ENCODE results near the gene FBXW10B. TPM values are rescaled to one million over a fixed set of nuclear protein-coding genes. Genes with fewer than 3 reads are reported as not detected.
A peak's percentile ranks its signal among the peaks of the same experiment; 100 is the strongest.
"Not testable (repeated sequence)": the region's sequence is repeated elsewhere in the genome, so short reads cannot be mapped to it uniquely, and the experiment has no call there.

FBXW10B gene
- total and polyA plus RNA-seq, 8 donors = 0.14 to 1.4 (median 0.31) TPM; not detected in 1

DNA sequence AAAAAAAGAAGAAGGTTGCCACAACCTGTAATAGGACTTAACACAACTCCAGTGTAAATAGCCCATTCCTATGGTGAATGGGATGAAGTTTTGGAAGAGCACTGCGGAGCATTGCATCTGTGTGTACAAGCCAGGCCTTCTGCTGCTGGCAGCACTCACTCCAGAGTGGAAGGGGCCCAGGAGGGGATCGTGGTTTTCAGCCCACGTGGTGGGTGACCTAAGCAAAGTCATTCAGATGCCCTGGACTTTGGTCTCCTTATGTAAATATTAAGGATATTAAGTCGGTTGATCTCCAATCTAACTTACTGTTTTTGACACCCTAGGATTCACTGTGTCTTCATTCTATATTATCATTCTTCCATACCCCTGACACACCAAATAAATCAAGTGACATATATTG is 2.7 kb downstream of the FBXW10B start:
- intact Hi-C loops (cut with DNase I); H3K4me1 ChIP-seq; H3K36me3 ChIP-seq; H3K27me3 ChIP-seq; H3K4me3 ChIP-seq; H3K9me3 ChIP-seq; DNase-seq; ATAC-seq; FAIRE-seq; H3K27ac ChIP-seq: not testable (repeated sequence)
- 32 to 33% methylated on average over 4 of the region's 4 CpGs for WGBS, 2 donors

DNA sequence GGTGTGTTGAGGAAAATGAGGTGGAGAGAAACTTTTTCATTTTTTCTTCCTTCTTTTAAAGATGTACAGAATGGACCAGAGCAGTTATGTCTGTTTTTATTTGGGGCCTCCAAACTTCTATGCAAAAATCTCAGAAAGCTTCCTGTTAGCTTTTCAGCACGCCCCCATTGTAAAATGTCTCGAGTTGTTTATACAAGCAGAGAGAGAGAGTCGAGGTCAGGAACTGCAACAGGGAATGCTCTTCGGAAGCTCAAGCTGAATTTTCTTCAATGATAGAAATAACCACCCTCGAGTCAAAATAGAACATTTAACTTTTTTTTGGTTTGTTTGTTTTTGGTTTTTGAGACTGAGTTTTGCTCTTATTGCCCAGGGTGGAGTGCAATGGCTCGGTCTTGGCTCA is 3.7 kb downstream of the FBXW10B start:
- H3K27ac ChIP-seq; H3K4me1 ChIP-seq; H3K4me3 ChIP-seq; intact Hi-C loops (cut with DNase I); FAIRE-seq; DNase-seq; H3K36me3 ChIP-seq; H3K9me3 ChIP-seq; H3K27me3 ChIP-seq; ATAC-seq: not testable (repeated sequence)
- 72 to 76% methylated on average over 6 of the region's 6 CpGs for WGBS, 2 donors

DNA sequence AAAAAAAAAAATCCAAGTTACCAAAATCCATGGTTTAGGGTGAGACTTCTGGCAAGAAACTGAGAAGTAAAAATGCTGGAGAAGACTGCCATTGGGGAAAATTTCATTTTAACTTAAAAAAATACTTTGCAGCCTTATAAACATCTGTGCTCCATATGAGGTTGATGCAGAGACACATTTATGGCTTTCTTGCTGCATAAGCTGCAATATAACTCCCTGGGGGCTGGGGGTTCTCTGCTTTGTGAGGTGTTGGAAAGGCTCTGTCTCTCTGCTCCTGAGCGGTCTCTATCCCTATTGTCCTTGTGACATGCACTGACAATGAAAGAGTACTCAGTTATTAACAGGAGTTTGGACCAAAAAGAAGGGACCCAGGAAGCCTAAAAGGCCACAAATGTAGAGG is 6.4 kb downstream of the FBXW10B start:
- 95 to 100% methylated on average over 1 of the region's 1 CpG for WGBS, 2 donors
- DNase-seq; H3K27me3 ChIP-seq; ATAC-seq; H3K36me3 ChIP-seq; H3K9me3 ChIP-seq; H3K4me1 ChIP-seq; intact Hi-C loops (cut with DNase I); FAIRE-seq; H3K4me3 ChIP-seq; H3K27ac ChIP-seq: not testable (repeated sequence)

DNA sequence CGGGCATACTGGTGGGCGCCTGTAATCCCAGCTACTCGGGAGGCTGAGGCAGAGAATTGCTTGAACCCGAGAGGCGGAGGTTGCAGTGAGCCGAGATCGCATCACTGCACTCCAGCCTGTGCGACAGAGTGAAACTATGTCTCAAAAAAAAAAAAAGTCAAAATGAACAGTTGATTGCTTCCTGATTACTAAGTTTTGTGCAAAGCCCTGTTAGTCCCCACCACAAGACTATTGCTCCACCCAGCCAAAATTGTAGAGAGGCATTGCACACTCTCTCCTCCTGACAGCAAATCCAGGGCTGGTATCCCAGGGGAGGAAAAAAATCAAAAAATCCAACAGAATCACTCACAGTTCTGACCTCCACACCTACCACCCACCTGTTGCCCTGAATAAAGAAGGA is 26.5 kb downstream of the FBXW10B start:
- intact Hi-C loops (cut with DNase I); H3K27me3 ChIP-seq; H3K4me3 ChIP-seq; FAIRE-seq; H3K9me3 ChIP-seq; H3K36me3 ChIP-seq; H3K4me1 ChIP-seq; ATAC-seq; H3K27ac ChIP-seq; DNase-seq: not testable (repeated sequence)
- WGBS, 2 donors = 83 to 100% methylated on average over 1 to 8 of the region's 8 CpGs

DNA sequence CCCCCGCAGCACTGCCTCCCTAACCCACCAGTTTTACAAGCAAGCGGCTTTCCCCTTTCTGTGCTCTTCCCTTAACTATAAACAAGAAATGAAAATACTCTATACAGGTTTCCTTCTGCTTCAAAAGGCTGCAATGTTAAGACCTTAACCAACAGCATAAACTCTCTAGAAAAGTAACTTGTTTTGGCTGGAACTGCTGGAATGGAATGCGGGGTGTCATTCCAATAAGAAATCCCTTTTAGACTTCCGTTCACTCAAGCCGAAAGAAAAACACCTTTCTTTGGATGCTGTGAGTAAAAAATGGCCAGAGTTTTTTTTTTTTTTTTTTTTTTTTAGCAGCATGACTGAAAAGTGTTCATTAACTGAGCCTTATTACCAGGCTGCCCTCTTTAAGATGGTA is 27.5 kb downstream of the FBXW10B start:
- FAIRE-seq; H3K27me3 ChIP-seq; DNase-seq; H3K9me3 ChIP-seq; H3K36me3 ChIP-seq; ATAC-seq; intact Hi-C loops (cut with DNase I); H3K4me1 ChIP-seq; H3K4me3 ChIP-seq; H3K27ac ChIP-seq: not testable (repeated sequence)
- WGBS, 2 donors = 76 to 83% methylated on average over 5 of the region's 5 CpGs

DNA sequence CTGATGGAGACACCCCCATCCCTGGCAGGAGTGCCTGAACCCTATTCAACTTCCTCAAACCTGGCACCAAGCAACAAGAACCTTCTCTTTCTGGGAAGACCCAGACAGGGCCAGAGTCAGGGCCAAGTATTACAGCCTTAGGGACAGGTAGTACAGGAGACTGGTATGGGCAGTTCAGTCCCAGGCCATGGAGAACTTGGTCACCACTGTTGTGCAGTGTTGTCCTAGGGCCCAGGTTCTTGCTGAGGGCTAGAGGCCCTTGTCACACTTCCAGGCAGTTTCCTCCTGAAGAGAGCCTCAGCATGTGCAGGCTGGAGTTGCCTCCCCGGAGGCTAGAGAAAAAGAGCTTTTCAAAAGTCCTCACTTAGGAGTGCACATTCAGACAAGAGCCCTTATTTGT is 28.7 kb downstream of the FBXW10B start:
- ATAC-seq; H3K36me3 ChIP-seq; intact Hi-C loops (cut with DNase I); H3K4me3 ChIP-seq; H3K27me3 ChIP-seq; H3K27ac ChIP-seq; H3K4me1 ChIP-seq; DNase-seq; FAIRE-seq; H3K9me3 ChIP-seq: not testable (repeated sequence)
- WGBS, 2 donors = 85 to 95% methylated on average over 1 of the region's 1 CpG

DNA sequence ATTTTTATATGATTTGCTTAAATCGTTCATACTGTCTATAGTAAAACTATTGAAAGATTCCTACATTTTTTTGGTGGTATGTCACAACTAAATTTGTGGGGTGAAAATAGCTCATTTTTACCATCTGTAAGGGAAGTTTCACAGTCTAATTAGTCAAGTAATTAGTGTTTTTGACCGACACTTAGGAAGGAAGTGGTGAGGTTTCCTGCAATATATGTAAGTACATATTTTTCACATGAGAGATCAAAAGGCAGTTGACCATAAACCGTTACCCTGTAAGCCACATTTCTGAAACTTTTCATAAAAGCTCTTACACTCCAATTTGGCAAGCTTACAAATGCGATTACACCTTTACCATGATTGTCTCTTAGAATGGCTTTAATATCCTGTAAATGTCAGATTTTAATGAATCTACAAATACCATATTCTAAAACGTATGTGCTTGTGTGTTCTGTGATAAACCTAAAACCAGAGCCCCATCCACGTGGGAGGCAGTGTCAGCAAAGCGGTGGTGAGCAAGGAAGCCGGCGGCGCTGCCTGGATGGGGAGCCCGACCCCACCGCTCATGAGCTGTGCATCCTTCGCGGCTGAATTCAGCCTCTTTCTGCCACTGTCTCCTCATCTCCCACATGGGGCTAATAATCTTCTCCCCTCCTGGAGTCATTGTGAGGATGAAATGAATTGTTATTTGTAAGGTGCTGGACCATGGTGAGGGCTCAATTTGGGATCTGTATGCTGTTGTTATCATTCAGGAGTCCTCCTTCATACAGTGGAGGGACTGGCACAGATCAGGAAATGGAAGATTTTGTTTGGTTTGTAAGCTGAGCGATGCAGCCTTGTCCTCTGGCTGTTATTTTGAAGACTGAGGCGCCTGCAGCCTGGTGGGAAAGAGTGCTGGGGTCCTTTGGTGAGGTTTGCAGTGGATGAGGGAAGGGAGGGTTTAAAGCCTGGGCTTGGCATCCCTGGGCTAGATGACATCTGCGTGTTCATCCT is 29.7 kb downstream of the FBXW10B start:
- ATAC-seq; DNase-seq; FAIRE-seq; H3K27me3 ChIP-seq; intact Hi-C loops (cut with DNase I); H3K4me3 ChIP-seq; H3K36me3 ChIP-seq; H3K9me3 ChIP-seq; H3K27ac ChIP-seq; H3K4me1 ChIP-seq: not testable (repeated sequence)
- 67 to 73% methylated on average over 10 to 12 of the region's 17 CpGs for WGBS, 2 donors

DNA sequence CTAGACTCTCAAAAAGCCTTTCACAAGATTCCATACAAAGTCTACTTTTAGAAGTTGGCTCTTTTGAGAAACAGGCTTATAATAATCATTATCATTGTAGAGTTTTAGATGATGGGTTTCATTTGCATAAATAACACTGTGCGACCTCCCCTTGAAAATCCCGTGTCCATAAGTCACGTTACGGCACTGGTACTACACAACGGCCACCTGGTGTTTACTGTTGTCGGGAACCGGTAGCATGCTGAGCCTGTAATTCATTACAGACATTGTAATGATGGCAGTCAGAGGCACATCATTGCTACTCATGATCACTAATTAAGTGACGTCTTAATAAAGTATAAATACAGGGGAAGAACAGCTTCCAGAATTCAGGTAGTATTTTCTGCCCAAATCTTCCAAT is 31.5 kb downstream of the FBXW10B start:
- 85 to 90% methylated on average over 8 of the region's 8 CpGs for WGBS, 2 donors
- H3K27me3 ChIP-seq; H3K27ac ChIP-seq; intact Hi-C loops (cut with DNase I); H3K36me3 ChIP-seq; H3K4me1 ChIP-seq; DNase-seq; H3K4me3 ChIP-seq; H3K9me3 ChIP-seq; FAIRE-seq; ATAC-seq: not testable (repeated sequence)

DNA sequence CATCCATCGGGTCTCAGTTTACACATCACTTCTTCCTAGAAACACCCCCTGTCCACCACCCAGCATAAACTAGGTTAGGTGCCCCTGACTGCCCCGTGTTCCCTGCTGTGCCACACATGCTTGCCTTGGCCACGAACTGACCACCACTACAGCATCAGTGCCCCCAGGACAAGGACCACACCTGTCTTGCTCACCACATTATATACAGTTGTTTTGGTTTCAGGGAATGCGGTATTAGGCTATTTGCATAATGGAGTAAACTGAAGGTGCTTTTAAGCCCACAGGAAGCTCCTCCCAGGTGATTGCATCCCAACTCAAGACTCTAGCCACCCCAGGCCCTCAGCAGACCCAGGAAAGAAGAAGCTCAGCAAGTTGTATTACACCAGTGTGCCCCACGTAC is 36.2 kb downstream of the FBXW10B start:
- H3K27ac ChIP-seq; H3K4me1 ChIP-seq; DNase-seq; H3K36me3 ChIP-seq; H3K4me3 ChIP-seq; intact Hi-C loops (cut with DNase I); ATAC-seq; H3K9me3 ChIP-seq; H3K27me3 ChIP-seq; FAIRE-seq: not testable (repeated sequence)
- 61 to 66% methylated on average over 2 to 3 of the region's 5 CpGs for WGBS, 2 donors

DNA sequence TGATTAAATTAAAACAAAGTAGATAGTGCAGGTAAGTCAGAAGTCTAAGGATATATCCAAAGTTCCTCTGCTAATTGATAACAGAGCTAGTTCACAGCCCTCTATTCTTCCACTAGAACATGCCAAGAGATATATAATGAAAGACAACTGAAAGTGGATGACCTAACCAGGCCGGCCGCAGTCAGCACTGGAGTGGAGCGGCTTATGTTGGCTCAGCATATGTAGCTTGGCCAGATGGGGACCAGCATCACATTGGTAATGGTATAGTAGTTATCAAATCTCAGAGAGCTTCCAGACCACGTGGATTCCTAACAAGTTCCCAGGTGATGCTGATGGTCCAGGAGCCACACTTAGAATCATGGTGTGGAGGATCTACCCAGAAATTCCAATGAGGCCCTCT is 38.0 kb downstream of the FBXW10B start:
- H3K36me3 ChIP-seq; intact Hi-C loops (cut with DNase I); H3K4me1 ChIP-seq; H3K4me3 ChIP-seq; H3K27me3 ChIP-seq; H3K27ac ChIP-seq; DNase-seq; H3K9me3 ChIP-seq; FAIRE-seq; ATAC-seq: not testable (repeated sequence)
- 84 to 100% methylated on average over 1 to 4 of the region's 4 CpGs for WGBS, 2 donors

DNA sequence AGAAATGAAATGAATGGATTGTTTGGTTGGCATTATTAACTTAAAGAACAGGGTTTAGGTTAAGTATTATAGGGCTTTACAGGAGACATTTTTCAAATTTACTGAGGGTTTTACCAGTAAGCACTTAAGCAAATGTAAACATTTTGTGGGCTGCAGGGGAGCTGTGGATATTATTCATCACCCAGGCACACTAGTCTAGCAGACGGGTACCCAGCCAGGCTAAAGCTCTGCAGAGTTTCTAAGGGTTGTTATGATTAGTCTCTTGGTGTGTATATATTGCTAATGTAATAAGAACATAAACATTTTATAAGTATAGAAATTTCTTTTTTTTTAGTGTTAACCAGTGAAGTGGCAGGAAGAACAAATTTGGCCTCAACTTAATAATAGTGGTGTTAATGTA is 42.7 kb downstream of the FBXW10B start:
- H3K27me3 ChIP-seq; H3K4me3 ChIP-seq; H3K9me3 ChIP-seq; H3K36me3 ChIP-seq; DNase-seq; intact Hi-C loops (cut with DNase I); FAIRE-seq; H3K4me1 ChIP-seq; H3K27ac ChIP-seq: not testable (repeated sequence)
- WGBS, 2 donors = no CpG with 5 or more reads among the region's 1 CpG
- ATAC-seq = peak in 1 of 4 donors; percentile 29

DNA sequence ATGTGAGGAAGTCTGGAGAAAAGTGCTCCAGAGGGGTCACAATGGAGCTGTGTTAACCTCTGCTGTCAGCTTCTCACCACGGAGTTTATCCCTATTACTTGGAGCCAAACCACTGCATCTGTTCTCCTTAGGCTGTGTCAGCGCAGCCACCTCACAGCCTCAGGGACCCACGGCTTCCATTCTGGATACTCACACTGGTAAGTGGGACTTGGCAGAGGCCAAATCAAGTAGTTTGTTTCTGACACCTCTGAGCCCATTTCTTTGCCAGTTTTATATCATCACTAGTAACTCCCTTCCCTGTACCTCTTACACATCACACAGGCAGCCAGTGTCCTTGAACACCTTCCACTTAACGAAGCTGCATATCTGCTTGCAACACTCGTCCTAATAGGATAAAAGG is 44.8 kb downstream of the FBXW10B start:
- H3K9me3 ChIP-seq; H3K4me3 ChIP-seq; FAIRE-seq; H3K4me1 ChIP-seq; intact Hi-C loops (cut with DNase I); DNase-seq; H3K36me3 ChIP-seq; H3K27me3 ChIP-seq; H3K27ac ChIP-seq; ATAC-seq: not testable (repeated sequence)
- 76 to 86% methylated on average over 2 of the region's 5 CpGs for WGBS, 2 donors
